GM23338 (cell line): ENCODE results near the gene ACSL3. TPM values are rescaled to one million over a fixed set of nuclear protein-coding genes. Genes with fewer than 3 reads are reported as not detected.

Experiments
- ATAC-seq: fragments of 200-7000 bp; cut with Tn5 transposase; 3 replicates; pipeline ENCODE4 v1.9.1; 2020
- DNase-seq: peaks from one replicate; pipeline ENCODE4 v3.0.0-alpha.2; 2015; ENCODE audit warnings: low spot score
- H2AFZ ChIP-seq: fragments of 200-600 bp; sonication (generic); 2 replicates; pipeline ENCODE4 v1.8.0; 2016; ENCODE audit warnings: antibody characterized with exemption, mild to moderate bottlenecking, moderate library complexity
- H3F3A ChIP-seq: fragments of 200-600 bp; sonication (generic); replicated peaks from 2 replicates; pipeline ENCODE4 v1.8.0; 2017; ENCODE audit warnings: antibody characterized with exemption, mixed run types, low read depth
- H3K27ac ChIP-seq: fragments of 200-600 bp; sonication (generic); 2 replicates; pipeline ENCODE4 v1.6.1; 2016; ENCODE audit warnings: low read depth
- H3K27me3 ChIP-seq: fragments of 200-600 bp; sonication (generic); 2 replicates; pipeline ENCODE4 v1.8.0; 2016; ENCODE audit warnings: mild to moderate bottlenecking, mixed run types, moderate library complexity; ENCODE audit not compliant: insufficient read depth
- H3K36me3 ChIP-seq: fragments of 200-600 bp; sonication (generic); 2 replicates; pipeline ENCODE4 v1.8.0; 2016; ENCODE audit warnings: mild to moderate bottlenecking; ENCODE audit not compliant: insufficient read depth
- H3K4me1 ChIP-seq: fragments of 200-600 bp; sonication (generic); 2 replicates; pipeline ENCODE4 v1.8.0; 2016; ENCODE audit warnings: mild to moderate bottlenecking, moderate library complexity; ENCODE audit not compliant: insufficient read depth
- H3K4me2 ChIP-seq: fragments of 200-600 bp; sonication (generic); 2 replicates; pipeline ENCODE4 v1.7.1; 2017; ENCODE audit warnings: mixed run types
- H3K4me3 ChIP-seq: fragments of 200-600 bp; sonication (generic); 2 replicates; pipeline ENCODE4 v1.6.1; 2016; ENCODE audit warnings: mixed run types
- H3K79me2 ChIP-seq: fragments of 200-600 bp; sonication (generic); replicated peaks from 2 replicates; pipeline ENCODE4 v1.8.0; 2017; ENCODE audit warnings: mild to moderate bottlenecking; ENCODE audit not compliant: insufficient read depth
- H3K9me2 ChIP-seq: fragments of 200-600 bp; sonication (generic); 2 replicates; pipeline ENCODE4 v1.8.0; 2017; ENCODE audit not compliant: insufficient read depth
- H4K20me1 ChIP-seq: fragments of 200-600 bp; sonication (generic); replicated peaks from 2 replicates; pipeline ENCODE4 v1.8.0; 2017; ENCODE audit warnings: mild to moderate bottlenecking; ENCODE audit not compliant: insufficient read depth
- H3K27ac Mint-ChIP-seq: 2 replicates; pipeline ENCODE4 v1.8.0; 2020; ENCODE audit warnings: inconsistent platforms, mild to moderate bottlenecking, moderate library complexity, mixed read lengths
- H3K27me3 Mint-ChIP-seq: 3 replicates; pipeline ENCODE4 v1.8.0; 2022; ENCODE audit warnings: low read depth, mild to moderate bottlenecking, moderate library complexity, mixed read lengths, inconsistent platforms; ENCODE audit not compliant: insufficient read depth, poor library complexity
- H3K36me3 Mint-ChIP-seq: 3 replicates; pipeline ENCODE4 v1.8.0; 2021; ENCODE audit warnings: low read depth, mild to moderate bottlenecking, inconsistent platforms, moderate library complexity, mixed read lengths
- H3K4me1 Mint-ChIP-seq: 3 replicates; pipeline ENCODE4 v1.8.0; 2020; ENCODE audit warnings: mild to moderate bottlenecking, inconsistent platforms, mixed read lengths
- H3K4me3 Mint-ChIP-seq: 3 replicates; pipeline ENCODE4 v1.8.0; 2021; ENCODE audit warnings: moderate library complexity, mild to moderate bottlenecking, inconsistent platforms, mixed read lengths
- H3K9me3 Mint-ChIP-seq: 3 replicates; pipeline ENCODE4 v1.8.0; 2020; ENCODE audit warnings: moderate library complexity, mild to moderate bottlenecking, inconsistent platforms, mixed read lengths
- ETS1 ChIP-seq: IDR thresholded peaks from 2 replicates; pipeline ENCODE4 v1.6.1; 2016; ENCODE audit warnings: antibody characterized with exemption
- EZH2 ChIP-seq: fragments of 200-600 bp; sonication (generic); IDR thresholded peaks from one replicate; pipeline ENCODE4 v1.8.0; 2017; ENCODE audit warnings: antibody characterized with exemption, mild to moderate bottlenecking, low read depth; ENCODE audit not compliant: unreplicated experiment
- EZH2phosphoT487 ChIP-seq: fragments of 200-600 bp; sonication (generic); IDR thresholded peaks from one replicate; pipeline ENCODE4 v1.8.1; 2018; ENCODE audit warnings: antibody characterized with exemption; ENCODE audit not compliant: unreplicated experiment
- JUNB ChIP-seq: IDR thresholded peaks from one replicate; pipeline ENCODE4 v1.6.1; 2016; ENCODE audit warnings: antibody characterized with exemption; ENCODE audit not compliant: unreplicated experiment
- POLR2AphosphoS5 ChIP-seq: IDR thresholded peaks from 2 replicates; pipeline ENCODE4 v1.6.1; 2016; ENCODE audit warnings: antibody characterized with exemption, low read depth
- STAT1 ChIP-seq: IDR thresholded peaks from one replicate; pipeline ENCODE4 v1.6.1; 2016; ENCODE audit warnings: antibody characterized with exemption; ENCODE audit not compliant: unreplicated experiment
- ZNF331 ChIP-seq: fragments of 250-450 bp; sonication (Bioruptor Pico); IDR thresholded peaks from 2 replicates; pipeline ENCODE4 v1.5.0; 2020; ENCODE audit warnings: low read depth, mild to moderate bottlenecking, moderate library complexity
- ZNF462 ChIP-seq: fragments of 250-450 bp; sonication (Bioruptor Pico); IDR thresholded peaks from 2 replicates; pipeline ENCODE4 v1.5.0; 2020; ENCODE audit warnings: mild to moderate bottlenecking, moderate library complexity
- polyA plus RNA-seq: library from polyadenylated mRNA; unstranded; fragments of >200 nt; fragmentation: Nextera tagmentation; extraction: Ambion mirVana; gene quantifications from 2 replicates; pipeline ENCODE4 v1.2.1, GENCODE V29; 2016
- total RNA-seq: library from RNA; depleted of rRNA; stranded (reverse); fragments of >200 nt; shearing (Covaris generic); gene quantifications from 2 replicates; pipeline ENCODE4 v1.2.3, GENCODE V29; 2014
- TF ChIP-seq, protein P1 (sequence below): IDR thresholded peaks from one replicate; pipeline ENCODE4 v1.6.1; 2018; ENCODE audit warnings: antibody characterized with exemption; ENCODE audit not compliant: unreplicated experiment

Gene ACSL3
- total and polyA plus RNA-seq, 2 experiments from 2014 or later: 55.3 to 130 TPM

DNA sequence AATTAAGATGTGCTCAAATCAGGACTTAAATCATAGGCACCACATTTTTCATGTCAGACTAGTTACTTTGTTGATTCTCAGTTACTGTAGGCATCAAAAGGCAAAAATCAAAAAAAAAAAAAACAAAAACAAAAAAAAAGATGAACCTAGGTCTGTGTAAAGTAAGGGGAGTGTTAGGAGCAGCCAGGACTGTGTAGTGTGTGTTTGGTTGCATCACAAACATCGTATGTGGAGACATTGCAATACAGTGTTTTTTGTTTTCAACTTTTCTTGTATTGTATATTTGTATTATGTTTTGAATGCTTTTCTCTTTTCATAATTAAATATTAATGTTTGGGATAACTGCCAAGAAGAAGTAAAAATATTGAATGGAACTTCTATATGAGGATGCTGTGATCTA is 82.1 kb downstream of the ACSL3 start:
- no peaks in the 10 kb centered on the region for H3F3A ChIP-seq
- no peak for DNase-seq

More for the DNA sequence above, 82.1 kb downstream of the ACSL3 start:
- H3K9me3 Mint-ChIP-seq: peaks cover 2% of the 10 kb centered on the region; the same call in 2 of the 3 replicates
- TF ChIP-seq EZH2phosphoT487 (no peak), ZNF331 (no peak), EZH2 (no peak), POLR2AphosphoS5 (no peak), JUNB (no peak), ETS1 (no peak), STAT1 (no peak), ZNF462 (CRISPR knock-in tag) (no peak)
- TF ChIP-seq, protein P1, sequence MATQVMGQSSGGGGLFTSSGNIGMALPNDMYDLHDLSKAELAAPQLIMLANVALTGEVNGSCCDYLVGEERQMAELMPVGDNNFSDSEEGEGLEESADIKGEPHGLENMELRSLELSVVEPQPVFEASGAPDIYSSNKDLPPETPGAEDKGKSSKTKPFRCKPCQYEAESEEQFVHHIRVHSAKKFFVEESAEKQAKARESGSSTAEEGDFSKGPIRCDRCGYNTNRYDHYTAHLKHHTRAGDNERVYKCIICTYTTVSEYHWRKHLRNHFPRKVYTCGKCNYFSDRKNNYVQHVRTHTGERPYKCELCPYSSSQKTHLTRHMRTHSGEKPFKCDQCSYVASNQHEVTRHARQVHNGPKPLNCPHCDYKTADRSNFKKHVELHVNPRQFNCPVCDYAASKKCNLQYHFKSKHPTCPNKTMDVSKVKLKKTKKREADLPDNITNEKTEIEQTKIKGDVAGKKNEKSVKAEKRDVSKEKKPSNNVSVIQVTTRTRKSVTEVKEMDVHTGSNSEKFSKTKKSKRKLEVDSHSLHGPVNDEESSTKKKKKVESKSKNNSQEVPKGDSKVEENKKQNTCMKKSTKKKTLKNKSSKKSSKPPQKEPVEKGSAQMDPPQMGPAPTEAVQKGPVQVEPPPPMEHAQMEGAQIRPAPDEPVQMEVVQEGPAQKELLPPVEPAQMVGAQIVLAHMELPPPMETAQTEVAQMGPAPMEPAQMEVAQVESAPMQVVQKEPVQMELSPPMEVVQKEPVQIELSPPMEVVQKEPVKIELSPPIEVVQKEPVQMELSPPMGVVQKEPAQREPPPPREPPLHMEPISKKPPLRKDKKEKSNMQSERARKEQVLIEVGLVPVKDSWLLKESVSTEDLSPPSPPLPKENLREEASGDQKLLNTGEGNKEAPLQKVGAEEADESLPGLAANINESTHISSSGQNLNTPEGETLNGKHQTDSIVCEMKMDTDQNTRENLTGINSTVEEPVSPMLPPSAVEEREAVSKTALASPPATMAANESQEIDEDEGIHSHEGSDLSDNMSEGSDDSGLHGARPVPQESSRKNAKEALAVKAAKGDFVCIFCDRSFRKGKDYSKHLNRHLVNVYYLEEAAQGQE: no peak
- Histone ChIP-seq H3K4me1 (peaks cover 18% of the 10 kb centered on the region), H3K27ac (no peak overlapping the region), H3K27me3 (no peaks in the 10 kb centered on the region), H3K4me2 (no peak overlapping the region), H2AFZ (no peak overlapping the region), H3K36me3 (no peaks in the 10 kb centered on the region), H3K79me2 (peaks cover 6% of the 10 kb centered on the region; the same call in 1 of the 2 replicates), H3K9me2 (no peaks in the 10 kb centered on the region), H3K4me3 (no peak overlapping the region), H4K20me1 (no peaks in the 10 kb centered on the region)
- no peak overlapping the region for H3K27ac Mint-ChIP-seq
- peaks cover 5% of the 10 kb centered on the region for H3K27me3 Mint-ChIP-seq
- peaks cover 8% of the 10 kb centered on the region for H3K36me3 Mint-ChIP-seq
- peaks cover 31% of the 10 kb centered on the region; the same call in 2 of the 3 replicates for H3K4me1 Mint-ChIP-seq
- no peak overlapping the region for H3K4me3 Mint-ChIP-seq
- no peak for ATAC-seq
